Right lobe of liver (tissue), 6 donors: ENCODE data around the gene OR9Q1. TPM values are rescaled to one million over a fixed set of nuclear protein-coding genes. Genes with fewer than 3 reads are reported as not detected.

ENCODE experiments used
- ATAC-seq, 4 donors: fragments of 200-7000 bp; cut with Tn5 transposase; one replicate each; pipeline ENCODE4 v1.9.1; 2020; ENCODE audit warnings: mild to moderate bottlenecking in 4 of 4, moderate library complexity in 4 of 4
- DNase-seq, 3 donors: peaks; one replicate each; pipeline ENCODE4 v3.0.0-alpha.2; 2020
- H3K27ac ChIP-seq, 3 donors: fragments of 200-600 bp; one replicate each; pipeline ENCODE4 v1.8.0; 2022
- H3K27me3 ChIP-seq, 2 donors: fragments of 200-600 bp; one replicate each; pipeline ENCODE4 v1.8.0; 2022
- H3K36me3 ChIP-seq, 4 donors: fragments of 200-600 bp; sonication (generic) in 1 of 4; one replicate each; pipeline versions ENCODE4 v1.5.1 to v1.8.0; 2017 to 2022; ENCODE audit warnings: control low read depth in 1 of 4
- H3K4me1 ChIP-seq, 4 donors: fragments of 200-600 bp; sonication (generic) in 1 of 4; one replicate each; pipeline versions ENCODE4 v1.5.1 to v1.8.0; 2017 to 2022; ENCODE audit warnings: control low read depth in 1 of 4
- H3K4me3 ChIP-seq, 3 donors: fragments of 200-600 bp; one replicate each; pipeline ENCODE4 v1.8.0; 2022
- H3K9me3 ChIP-seq, 4 donors: fragments of 200-600 bp; sonication (generic) in 1 of 4; one replicate each; pipeline versions ENCODE4 v1.5.1 to v1.8.0; 2017 to 2022; ENCODE audit warnings: control low read depth in 1 of 4
- POLR2A ChIP-seq: fragments of 450-650 bp; IDR thresholded peaks from one replicate; pipeline ENCODE4 v1.6.1; 2017; ENCODE audit warnings: antibody characterized with exemption, mild to moderate bottlenecking
- WGBS: methylation state at CpG from one replicate; pipeline ENCODE4 v1.1.6; 2018; ENCODE audit warnings: low coverage, low lambda C conversion rate; ENCODE audit not compliant: insufficient coverage; ENCODE audit errors: missing lambda C conversion rate; 5-methylcytosine and 5-hydroxymethylcytosine counted together
- intact Hi-C, 2 donors: fragments of 100-400 bp; cut with DNase I; formaldehyde crosslinking; loops; one replicate each; pipeline versions ENCODE4 v1.11.2 to v1.14.1; 2022
- long read RNA-seq: library from polyadenylated mRNA; unstranded; transcript quantifications from one replicate; pipeline ENCODE4 v2.0.0, GENCODE V29; 2019
- total RNA-seq, 6 experiments: library from RNA; depleted of rRNA in 2 of 6; stranded (reverse); fragments of >200 nt in 2 of 6; fragmentation: NEBNext Ultra II Directional in 3 of 6; extraction: Animal tissue kit (Norgen Biotek cat#: 25700) in 3 of 6; gene quantifications; one replicate each; pipeline versions ENCODE4 v1.1.0 to v1.2.4, GENCODE V29; 2016 to 2023
- TF ChIP-seq, protein P1 (sequence below), 4 donors: fragments of 200-600 bp in 3 of 4; fragments of 450-650 bp in 1 of 4; IDR thresholded peaks; one replicate each; pipeline versions ENCODE4 v1.5.1 to v1.8.0; 2016 to 2022; ENCODE audit warnings: antibody characterized with exemption in 4 of 4, mild to moderate bottlenecking in 2 of 4
- donor health status: DM: no; HTN: yes; CAD: no.
- donor health status: DM: no; HTN: no; CAD: no.
- donor health status: DM: no; HTN: no; CAD: no.
- donor health status: DM: no; HTN: yes; CAD: no.
- donor health status: DM: no; HTN: yes; CAD: no.

Gene OR9Q1, protein sequence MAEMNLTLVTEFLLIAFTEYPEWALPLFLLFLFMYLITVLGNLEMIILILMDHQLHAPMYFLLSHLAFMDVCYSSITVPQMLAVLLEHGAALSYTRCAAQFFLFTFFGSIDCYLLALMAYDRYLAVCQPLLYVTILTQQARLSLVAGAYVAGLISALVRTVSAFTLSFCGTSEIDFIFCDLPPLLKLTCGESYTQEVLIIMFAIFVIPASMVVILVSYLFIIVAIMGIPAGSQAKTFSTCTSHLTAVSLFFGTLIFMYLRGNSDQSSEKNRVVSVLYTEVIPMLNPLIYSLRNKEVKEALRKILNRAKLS
- total RNA-seq = not detected
- long read RNA-seq = 0 reads

DNA sequence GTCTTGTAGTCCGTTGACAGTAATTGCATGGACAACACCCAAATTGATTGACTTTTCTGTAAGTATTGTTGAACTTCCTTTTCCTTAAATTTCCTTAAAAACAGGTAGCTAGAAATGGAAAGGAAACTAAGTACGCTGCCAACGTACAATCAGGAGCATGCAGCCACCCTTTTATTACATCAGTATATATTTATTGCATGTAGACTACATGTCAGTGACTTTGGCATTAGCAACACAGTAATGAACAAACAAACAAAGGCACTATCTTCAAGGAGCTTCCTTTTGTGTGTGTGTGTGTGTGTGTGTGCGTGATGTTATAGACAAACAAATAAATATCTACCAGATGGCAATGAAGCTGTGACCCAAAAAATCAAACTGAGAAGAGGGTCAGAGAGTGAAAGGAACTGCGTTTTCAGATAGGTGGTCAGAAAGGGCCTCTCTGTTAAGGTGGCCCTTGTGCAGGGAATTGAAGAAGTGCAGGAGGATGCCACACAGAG is at the start of gene OR9Q1:
TSS of gene OR9Q1 (plus strand) at position 447 of the 497 bp plus-strand sequence. CDS start 155,564 bp downstream, outside the sequence.
- Histone ChIP-seq H3K4me1 (no peaks in the 10 kb centered on the region), H3K36me3 (no peaks in the 10 kb centered on the region), H3K27me3 (no peaks in the 10 kb centered on the region), H3K27ac (peak within 1 kb of the TSS; percentile 40 to 57 (median 54)), H3K9me3 (no peaks in the 10 kb centered on the region), H3K4me3 (no peak within 1 kb of the TSS)
- 58% methylated on average over 5 of the region's 5 CpGs for WGBS
- DNase-seq (no peak), ATAC-seq (peak in 3 of 4 donors; percentile 18 to 39 (median 24))
- no peak for TF ChIP-seq POLR2A
- TF ChIP-seq, protein P1, sequence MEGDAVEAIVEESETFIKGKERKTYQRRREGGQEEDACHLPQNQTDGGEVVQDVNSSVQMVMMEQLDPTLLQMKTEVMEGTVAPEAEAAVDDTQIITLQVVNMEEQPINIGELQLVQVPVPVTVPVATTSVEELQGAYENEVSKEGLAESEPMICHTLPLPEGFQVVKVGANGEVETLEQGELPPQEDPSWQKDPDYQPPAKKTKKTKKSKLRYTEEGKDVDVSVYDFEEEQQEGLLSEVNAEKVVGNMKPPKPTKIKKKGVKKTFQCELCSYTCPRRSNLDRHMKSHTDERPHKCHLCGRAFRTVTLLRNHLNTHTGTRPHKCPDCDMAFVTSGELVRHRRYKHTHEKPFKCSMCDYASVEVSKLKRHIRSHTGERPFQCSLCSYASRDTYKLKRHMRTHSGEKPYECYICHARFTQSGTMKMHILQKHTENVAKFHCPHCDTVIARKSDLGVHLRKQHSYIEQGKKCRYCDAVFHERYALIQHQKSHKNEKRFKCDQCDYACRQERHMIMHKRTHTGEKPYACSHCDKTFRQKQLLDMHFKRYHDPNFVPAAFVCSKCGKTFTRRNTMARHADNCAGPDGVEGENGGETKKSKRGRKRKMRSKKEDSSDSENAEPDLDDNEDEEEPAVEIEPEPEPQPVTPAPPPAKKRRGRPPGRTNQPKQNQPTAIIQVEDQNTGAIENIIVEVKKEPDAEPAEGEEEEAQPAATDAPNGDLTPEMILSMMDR (IDR thresholded peaks at IDR 0.05) = no peak
- intact Hi-C loops = no loop called here

DNA sequence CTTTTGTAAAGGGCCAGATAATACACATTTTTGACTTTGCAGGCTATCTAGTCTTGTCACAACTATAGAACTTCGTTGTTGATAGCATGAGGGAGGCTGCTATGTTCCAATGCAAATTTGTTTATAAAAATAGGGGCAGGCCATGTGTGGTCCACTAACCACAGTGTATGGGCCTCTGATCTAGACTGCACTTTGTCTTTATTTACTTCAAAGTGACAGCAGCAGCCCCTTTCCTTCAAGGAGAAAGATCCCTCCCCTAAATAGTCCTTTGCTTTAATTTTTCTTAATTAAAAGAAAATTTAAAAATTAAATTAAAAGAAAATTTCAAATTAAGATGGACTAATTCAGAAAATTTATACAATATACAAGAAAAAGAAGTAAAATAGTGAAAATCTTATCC is 49.5 kb upstream of the OR9Q1 start:
- 18% methylated on average over 1 of the region's 1 CpG for WGBS
- H3K36me3 ChIP-seq = no peaks in the 10 kb centered on the region
- intact Hi-C loops = no loop called here
- H3K27ac ChIP-seq = no peak overlapping the region
- no peaks in the 10 kb centered on the region for H3K9me3 ChIP-seq
- H3K27me3 ChIP-seq = no peaks in the 10 kb centered on the region
- no peaks in the 10 kb centered on the region for H3K4me1 ChIP-seq
- DNase-seq (no peak), ATAC-seq (no peak)
- TF ChIP-seq, protein P1 (IDR thresholded peaks at IDR 0.05) = no peak
- TF ChIP-seq POLR2A = no peak
- no peak overlapping the region for H3K4me3 ChIP-seq

DNA sequence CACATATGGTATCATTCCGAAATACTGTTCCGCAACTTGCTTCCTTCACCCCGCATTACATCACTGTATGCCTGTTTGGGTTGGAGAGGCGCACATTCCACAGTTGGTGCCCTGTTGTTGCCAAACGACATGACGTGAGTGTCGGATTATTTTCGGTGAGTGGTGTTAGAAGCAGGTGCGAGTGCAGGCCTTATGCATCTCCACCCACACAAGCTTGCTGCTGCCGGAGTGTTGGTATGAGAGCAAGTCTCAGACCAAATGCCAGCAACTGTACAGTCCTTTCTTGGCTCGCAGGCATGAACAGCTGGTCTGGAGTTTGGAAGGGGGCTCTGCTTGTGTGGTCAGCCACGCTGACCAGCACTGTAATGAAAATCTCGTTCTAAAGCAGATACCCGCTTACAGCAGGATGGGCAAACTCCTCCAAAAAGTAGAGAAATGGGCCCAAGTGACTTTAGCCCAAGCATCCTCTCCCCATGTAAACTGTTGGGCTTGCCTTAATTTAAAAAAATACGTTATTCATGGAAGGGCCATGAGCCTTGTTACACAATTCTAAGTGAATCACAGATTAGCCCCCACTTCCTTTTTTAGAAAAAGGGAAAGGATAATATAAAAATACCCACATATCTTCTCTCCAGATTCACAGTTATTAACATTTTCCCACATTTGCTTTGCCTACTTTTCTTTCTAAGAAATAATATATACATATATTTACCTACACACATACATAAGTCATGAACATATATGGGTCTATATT is 48.7 kb upstream of the OR9Q1 start:
- intact Hi-C loops = no loop called here
- Histone ChIP-seq H3K36me3 (no peaks in the 10 kb centered on the region), H3K4me3 (no peak overlapping the region), H3K9me3 (no peaks in the 10 kb centered on the region), H3K27ac (no peak overlapping the region), H3K27me3 (no peaks in the 10 kb centered on the region), H3K4me1 (no peaks in the 10 kb centered on the region)
- WGBS = 77% methylated on average over 15 of the region's 15 CpGs
- TF ChIP-seq POLR2A = no peak
- TF ChIP-seq, protein P1 (IDR thresholded peaks at IDR 0.05) = no peak
- no peak for DNase-seq
- ATAC-seq = no peak

DNA sequence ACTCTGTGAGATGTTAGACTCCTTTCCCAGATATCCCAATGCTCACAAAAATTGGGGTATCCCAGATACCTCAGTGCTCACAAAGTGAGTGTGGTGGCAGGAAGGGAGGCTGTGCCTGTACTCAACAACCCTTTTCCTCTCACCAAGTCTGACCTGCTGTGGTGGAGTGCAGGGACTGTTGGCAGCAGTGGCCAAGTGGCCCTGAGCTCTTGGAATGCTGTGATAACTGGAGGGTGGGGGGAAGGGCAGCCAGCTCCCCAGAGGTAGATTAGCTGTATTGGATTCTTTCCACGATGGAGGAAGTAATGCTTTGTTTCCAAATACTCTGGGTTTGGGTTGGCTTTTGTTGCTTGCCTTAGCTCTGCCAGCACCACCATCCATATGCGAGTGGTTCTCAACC is 46.0 kb upstream of the OR9Q1 start:
- H3K4me1 ChIP-seq = no peaks in the 10 kb centered on the region
- H3K4me3 ChIP-seq = no peak overlapping the region
- H3K27ac ChIP-seq = no peak overlapping the region
- intact Hi-C loops = no loop called here
- no peak for ATAC-seq
- no peaks in the 10 kb centered on the region for H3K27me3 ChIP-seq
- no peak for DNase-seq
- TF ChIP-seq, protein P1 (IDR thresholded peaks at IDR 0.05) = no peak
- TF ChIP-seq POLR2A = no peak
- WGBS = no CpG with 5 or more reads among the region's 2 CpGs
- H3K9me3 ChIP-seq = no peaks in the 10 kb centered on the region
- H3K36me3 ChIP-seq = no peaks in the 10 kb centered on the region
